Parathyroid adenoma (tissue), 2 donors: ENCODE results near the gene CMC4.
A peak's percentile ranks its signal among the peaks of the same experiment; 100 is the strongest.

Experiments used
- H2AFZ ChIP-seq: fragments of 300-600 bp; sonication (generic); one replicate; pipeline ENCODE4 v1.7.0; 2017; ENCODE audit warnings: antibody characterized with exemption, mild to moderate bottlenecking
- H3K27ac ChIP-seq: fragments of 300-600 bp; sonication (generic); one replicate; pipeline ENCODE4 v1.7.0; 2017
- H3K27me3 ChIP-seq: fragments of 300-600 bp; sonication (generic); one replicate; pipeline ENCODE4 v1.7.0; 2017; ENCODE audit warnings: low read length; ENCODE audit not compliant: control insufficient read depth, insufficient read depth
- H3K36me3 ChIP-seq: fragments of 300-600 bp; sonication (generic); one replicate; pipeline ENCODE4 v1.7.0; 2017; ENCODE audit warnings: low read length; ENCODE audit not compliant: control insufficient read depth, insufficient read depth
- H3K4me1 ChIP-seq: fragments of 300-600 bp; sonication (generic); one replicate; pipeline ENCODE4 v1.7.0; 2017; ENCODE audit warnings: control low read depth
- H3K4me2 ChIP-seq: fragments of 300-600 bp; sonication (generic); one replicate; pipeline ENCODE4 v1.7.0; 2017; ENCODE audit warnings: low read length
- H3K4me3 ChIP-seq: fragments of 300-600 bp; sonication (generic); one replicate; pipeline ENCODE4 v1.7.0; 2017; ENCODE audit warnings: low read depth, low read length
- H3K79me2 ChIP-seq: fragments of 300-600 bp; sonication (generic); one replicate; pipeline ENCODE4 v1.7.0; 2017; ENCODE audit warnings: control low read depth
- H3K9ac ChIP-seq: fragments of 300-600 bp; sonication (generic); one replicate; pipeline ENCODE4 v1.7.0; 2017; ENCODE audit warnings: mild to moderate bottlenecking
- H3K9me3 ChIP-seq: fragments of 300-600 bp; sonication (generic); one replicate; pipeline ENCODE4 v1.7.0; 2017; ENCODE audit warnings: low read length; ENCODE audit not compliant: control insufficient read depth
- CTCF ChIP-seq: fragments of 300-600 bp; sonication (generic); IDR thresholded peaks from one replicate; pipeline ENCODE4 v1.7.0; 2017; ENCODE audit warnings: antibody characterized with exemption, mild to moderate bottlenecking
- donor health status: primary hyperparathyroidism.

Gene CMC4

GRCh38 chrX:155048977-155049619 lies 21.8 kb downstream of the CMC4 start:
- peaks cover 3% of the 10 kb centered on the region for H3K4me1 ChIP-seq
- H3K9ac ChIP-seq = no peak overlapping the region
- H3K4me2 ChIP-seq = no peak overlapping the region

GRCh38 chrX:155046811-155047528 lies 24.0 kb downstream of the CMC4 start:
- Histone ChIP-seq H3K4me2 (no peak overlapping the region), H3K9me3 (no peaks in the 10 kb centered on the region), H3K4me1 (peaks cover 3% of the 10 kb centered on the region), H3K27me3 (no peaks in the 10 kb centered on the region), H3K79me2 (peaks cover 2% of the 10 kb centered on the region), H3K27ac (no peak overlapping the region), H3K36me3 (no peaks in the 10 kb centered on the region), H3K9ac (no peak overlapping the region), H2AFZ (no peak overlapping the region), H3K4me3 (no peak overlapping the region)
- no peak for TF ChIP-seq CTCF

More at GRCh38 chrX:155048977-155049619, 21.8 kb downstream of the CMC4 start:
- H3K9me3 ChIP-seq = no peaks in the 10 kb centered on the region
- peak; percentile 56 for TF ChIP-seq CTCF
- H3K27me3 ChIP-seq = no peaks in the 10 kb centered on the region
- no peak overlapping the region for H3K4me3 ChIP-seq
- H2AFZ ChIP-seq = no peak overlapping the region
- H3K27ac ChIP-seq = no peak overlapping the region
- no peaks in the 10 kb centered on the region for H3K36me3 ChIP-seq
- no peaks in the 10 kb centered on the region for H3K79me2 ChIP-seq

- H3K4me2 ChIP-seq = no peak overlapping the region
- H2AFZ ChIP-seq = no peak overlapping the region
- no peak overlapping the region for H3K27ac ChIP-seq
- TF ChIP-seq CTCF = no peak
- H3K79me2 ChIP-seq = peaks cover 2% of the 10 kb centered on the region
- no peaks in the 10 kb centered on the region for H3K9me3 ChIP-seq
- H3K27me3 ChIP-seq = no peaks in the 10 kb centered on the region
- H3K36me3 ChIP-seq = no peaks in the 10 kb centered on the region
- H3K9ac ChIP-seq = no peak overlapping the region
- H3K4me1 ChIP-seq = peaks cover 3% of the 10 kb centered on the region
- no peak overlapping the region for H3K4me3 ChIP-seq
Observed at GRCh38 chrX:155046129-155046810, 24.7 kb downstream of the CMC4 start.

- no peak overlapping the region for H2AFZ ChIP-seq
- H3K4me2 ChIP-seq = no peak overlapping the region
- H3K4me3 ChIP-seq = no peak overlapping the region
- H3K9ac ChIP-seq = no peak overlapping the region
- no peak overlapping the region for H3K27ac ChIP-seq
- H3K36me3 ChIP-seq = no peaks in the 10 kb centered on the region
- TF ChIP-seq CTCF = no peak
- no peaks in the 10 kb centered on the region for H3K9me3 ChIP-seq
- H3K4me1 ChIP-seq = no peaks in the 10 kb centered on the region
- H3K27me3 ChIP-seq = no peaks in the 10 kb centered on the region
- H3K79me2 ChIP-seq = peaks cover 7% of the 10 kb centered on the region
Observed at GRCh38 chrX:155035688-155036087, 35.2 kb downstream of the CMC4 start.
